Measurements from ENCODE around the gene RUVBL2.
"Not testable (repeated sequence)": the region's sequence is repeated elsewhere in the genome, so short reads cannot be mapped to it uniquely, and the experiment has no call there.

GRCh38 chr19:49029749-49030148, 36.1 kb downstream of the RUVBL2 start:
- TF ChIP-seq POLR2AphosphoS5 (IDR thresholded peaks at IDR 0.05; ENCODE audit: insufficient read depth, low read depth, low read length); CTCF (IDR thresholded peaks at IDR 0.05; ENCODE audit: extremely low read depth in 1 of 2, insufficient read depth in 1 of 2, low read depth in 1 of 2, low read length in 2 of 2); MAX (IDR thresholded peaks at IDR 0.05; ENCODE audit: insufficient read depth, insufficient read length); POLR2A (IDR thresholded peaks at IDR 0.05; ENCODE audit: low read depth, low read length); EZH2 (IDR thresholded peaks at IDR 0.05; ENCODE audit: borderline replicate concordance, low read depth, low read length, severe bottlenecking); FOS (IDR thresholded peaks at IDR 0.05; ENCODE audit: borderline replicate concordance, insufficient read depth, low read length); MYC (IDR thresholded peaks at IDR 0.05; ENCODE audit: low read depth, low read length); JUN (IDR thresholded peaks at IDR 0.05; ENCODE audit: borderline replicate concordance, insufficient read depth, insufficient read length, low read depth); GATA2 (IDR thresholded peaks at IDR 0.05; ENCODE audit: insufficient read depth, insufficient read length, low read depth, low read length): not testable (repeated sequence)
